GM10266 (cell line): ENCODE data around the gene SLC25A41.

ENCODE experiments used
- DNase-seq: peaks from one replicate; pipeline ENCODE4 v3.0.0; 2012; ENCODE audit errors: extremely low spot score
- TF ChIP-seq, protein P1 (sequence below): IDR thresholded peaks from 2 replicates; pipeline ENCODE4 v1.5.1; 2012; ENCODE audit warnings: mild to moderate bottlenecking, low read depth; ENCODE audit not compliant: control insufficient read depth, insufficient read depth; ENCODE audit errors: missing control alignments

SLC25A41 gene

DNA sequence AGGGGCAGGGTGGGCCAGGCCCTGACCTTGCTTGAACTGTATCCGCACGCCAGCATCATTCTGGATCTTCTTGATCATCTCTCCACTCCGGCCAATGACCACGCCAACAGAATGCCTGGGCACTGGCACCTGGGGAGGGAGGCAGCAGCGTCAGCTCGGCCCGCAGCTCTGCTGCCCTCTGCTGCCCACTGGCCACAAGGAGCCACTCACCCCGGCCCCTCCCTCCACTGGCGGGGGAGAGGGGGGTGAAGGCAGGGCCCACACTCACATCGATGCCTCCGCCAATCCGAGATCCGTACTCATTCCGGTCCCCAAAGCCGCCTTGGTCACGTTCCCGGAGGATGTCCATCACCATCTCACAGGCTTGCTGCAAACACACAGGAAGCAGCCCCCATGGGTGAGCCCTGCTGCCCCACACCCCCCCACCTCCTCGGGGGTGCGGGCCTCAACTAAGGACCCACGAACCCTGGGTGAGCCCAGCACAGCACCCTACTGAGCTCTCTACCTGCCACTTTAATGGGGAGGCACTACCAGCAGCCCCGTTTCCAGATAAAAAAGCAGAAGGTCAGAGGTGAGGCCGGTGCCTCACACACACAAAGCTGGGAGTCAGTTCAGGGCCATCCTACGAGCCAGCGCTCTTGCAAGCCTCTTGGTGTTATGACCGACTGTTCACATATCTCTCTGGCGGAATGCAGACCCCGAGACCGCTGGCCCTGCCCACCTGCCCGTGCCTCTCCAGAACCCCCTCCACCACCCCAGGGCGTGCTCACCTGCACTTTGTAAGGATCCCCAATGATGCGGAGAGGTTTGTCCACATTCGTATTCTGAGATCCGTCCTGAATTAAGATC, 15.6 kb downstream of the SLC25A41 start:
- TF ChIP-seq, protein P1, sequence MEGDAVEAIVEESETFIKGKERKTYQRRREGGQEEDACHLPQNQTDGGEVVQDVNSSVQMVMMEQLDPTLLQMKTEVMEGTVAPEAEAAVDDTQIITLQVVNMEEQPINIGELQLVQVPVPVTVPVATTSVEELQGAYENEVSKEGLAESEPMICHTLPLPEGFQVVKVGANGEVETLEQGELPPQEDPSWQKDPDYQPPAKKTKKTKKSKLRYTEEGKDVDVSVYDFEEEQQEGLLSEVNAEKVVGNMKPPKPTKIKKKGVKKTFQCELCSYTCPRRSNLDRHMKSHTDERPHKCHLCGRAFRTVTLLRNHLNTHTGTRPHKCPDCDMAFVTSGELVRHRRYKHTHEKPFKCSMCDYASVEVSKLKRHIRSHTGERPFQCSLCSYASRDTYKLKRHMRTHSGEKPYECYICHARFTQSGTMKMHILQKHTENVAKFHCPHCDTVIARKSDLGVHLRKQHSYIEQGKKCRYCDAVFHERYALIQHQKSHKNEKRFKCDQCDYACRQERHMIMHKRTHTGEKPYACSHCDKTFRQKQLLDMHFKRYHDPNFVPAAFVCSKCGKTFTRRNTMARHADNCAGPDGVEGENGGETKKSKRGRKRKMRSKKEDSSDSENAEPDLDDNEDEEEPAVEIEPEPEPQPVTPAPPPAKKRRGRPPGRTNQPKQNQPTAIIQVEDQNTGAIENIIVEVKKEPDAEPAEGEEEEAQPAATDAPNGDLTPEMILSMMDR, result no peak
- no peak for DNase-seq

DNA sequence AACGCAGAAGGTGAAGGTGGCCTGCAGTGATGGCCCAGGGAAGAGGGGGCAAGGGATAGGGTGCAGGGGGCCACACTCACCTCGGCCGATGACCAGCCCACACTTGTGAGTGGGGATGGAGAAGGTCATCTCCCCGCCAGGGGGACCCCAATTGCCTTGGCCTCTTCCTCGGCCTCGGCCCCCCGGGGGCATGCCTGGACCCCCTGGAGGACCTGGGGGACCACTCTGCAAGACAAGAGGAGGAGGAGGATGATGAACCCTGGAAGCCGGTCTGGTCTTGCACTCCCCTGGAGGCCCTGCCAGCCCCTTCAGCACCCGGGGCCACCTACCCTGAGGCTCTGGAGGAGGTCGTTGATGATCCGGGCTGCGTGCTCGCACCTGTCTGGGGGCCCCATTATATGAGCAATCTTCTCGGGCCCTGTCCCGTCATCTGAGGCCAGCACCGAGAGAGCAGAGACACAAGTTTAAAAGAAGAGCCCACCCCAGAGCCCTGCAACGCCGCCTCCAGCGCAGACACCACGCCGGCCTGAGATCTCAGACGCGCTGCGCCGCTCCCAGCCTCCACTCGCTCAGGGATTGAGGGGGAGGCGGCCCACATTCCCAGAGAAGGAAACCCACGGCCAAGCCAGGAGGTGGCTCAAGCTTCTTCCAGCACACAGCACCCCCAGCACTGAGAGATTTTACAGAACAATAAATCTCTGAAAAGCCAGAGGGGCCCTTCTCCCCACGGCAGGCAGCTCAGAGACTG, 16.7 kb downstream of the SLC25A41 start:
- DNase-seq, result no peak
- TF ChIP-seq, protein P1, result no peak

DNA sequence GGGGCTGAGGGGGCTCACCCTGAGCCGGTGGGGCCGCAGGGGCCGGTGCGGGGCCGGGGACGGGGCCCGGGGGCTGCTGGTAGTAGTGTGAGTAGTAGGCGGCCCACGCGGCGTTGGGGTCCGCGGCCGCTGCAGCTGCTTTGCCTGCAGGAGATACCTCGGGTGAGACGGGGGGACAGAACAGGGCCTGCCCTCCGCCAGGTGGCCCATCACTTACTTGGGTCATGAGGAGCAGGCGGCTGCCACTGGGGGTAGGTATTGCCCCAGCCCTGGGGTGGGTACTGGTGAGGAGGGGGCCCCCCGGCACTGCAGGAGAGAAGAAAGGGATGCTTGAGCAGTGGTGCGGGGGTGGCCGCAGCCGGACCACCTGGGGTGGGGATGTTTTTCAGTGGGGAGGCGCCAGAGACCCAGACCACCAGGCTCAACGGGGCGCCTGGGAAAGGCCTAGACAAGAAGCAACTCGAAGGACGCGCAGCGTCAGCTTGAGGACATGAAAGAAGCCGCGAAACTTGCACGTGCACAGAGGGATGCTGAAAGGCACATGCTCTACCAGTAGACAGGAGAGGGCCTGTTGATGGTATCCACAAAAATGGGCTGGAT, 17.9 kb downstream of the SLC25A41 start:
- TF ChIP-seq, protein P1, result no peak
- DNase-seq, result no peak

DNA sequence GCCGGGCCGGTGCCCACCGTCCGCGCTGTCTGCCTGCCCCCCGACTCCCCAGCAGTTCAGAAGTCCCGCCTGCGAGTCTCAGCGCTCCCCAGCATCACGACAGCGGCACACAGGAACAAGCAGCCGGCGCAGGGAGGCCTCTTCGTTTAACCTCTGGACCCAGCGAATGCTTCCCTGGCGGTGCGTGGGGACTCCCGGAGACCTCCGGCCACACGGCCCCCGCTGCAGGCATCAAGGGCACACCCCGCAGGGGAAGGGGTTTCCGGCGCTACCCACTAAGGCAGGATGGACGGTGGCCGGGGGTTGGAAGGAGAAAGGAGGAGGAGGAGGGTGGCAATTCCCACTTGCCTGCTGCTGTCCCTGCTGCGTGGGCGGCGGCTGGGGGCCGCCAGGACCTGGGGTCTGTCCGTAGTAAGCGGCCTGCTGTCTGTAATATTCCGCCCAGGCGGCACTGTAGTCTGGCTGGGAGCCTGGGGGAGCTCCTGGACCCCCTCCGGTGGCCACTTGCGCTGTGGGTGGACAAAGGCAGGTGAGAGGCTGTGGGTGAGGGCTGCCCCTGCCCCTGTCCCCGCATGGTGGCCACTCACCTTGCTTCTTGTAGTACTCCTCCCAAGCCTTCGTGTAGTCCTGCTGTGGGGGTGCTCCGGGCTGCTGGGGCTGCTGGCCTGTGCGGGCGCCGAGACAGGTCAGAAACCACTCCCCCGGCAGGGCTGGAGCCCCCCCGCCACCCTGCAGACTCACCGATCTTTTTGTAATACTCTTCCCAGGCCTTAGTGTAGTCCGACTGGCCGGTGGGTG, 18.6 kb downstream of the SLC25A41 start:
- DNase-seq, result no peak

DNA sequence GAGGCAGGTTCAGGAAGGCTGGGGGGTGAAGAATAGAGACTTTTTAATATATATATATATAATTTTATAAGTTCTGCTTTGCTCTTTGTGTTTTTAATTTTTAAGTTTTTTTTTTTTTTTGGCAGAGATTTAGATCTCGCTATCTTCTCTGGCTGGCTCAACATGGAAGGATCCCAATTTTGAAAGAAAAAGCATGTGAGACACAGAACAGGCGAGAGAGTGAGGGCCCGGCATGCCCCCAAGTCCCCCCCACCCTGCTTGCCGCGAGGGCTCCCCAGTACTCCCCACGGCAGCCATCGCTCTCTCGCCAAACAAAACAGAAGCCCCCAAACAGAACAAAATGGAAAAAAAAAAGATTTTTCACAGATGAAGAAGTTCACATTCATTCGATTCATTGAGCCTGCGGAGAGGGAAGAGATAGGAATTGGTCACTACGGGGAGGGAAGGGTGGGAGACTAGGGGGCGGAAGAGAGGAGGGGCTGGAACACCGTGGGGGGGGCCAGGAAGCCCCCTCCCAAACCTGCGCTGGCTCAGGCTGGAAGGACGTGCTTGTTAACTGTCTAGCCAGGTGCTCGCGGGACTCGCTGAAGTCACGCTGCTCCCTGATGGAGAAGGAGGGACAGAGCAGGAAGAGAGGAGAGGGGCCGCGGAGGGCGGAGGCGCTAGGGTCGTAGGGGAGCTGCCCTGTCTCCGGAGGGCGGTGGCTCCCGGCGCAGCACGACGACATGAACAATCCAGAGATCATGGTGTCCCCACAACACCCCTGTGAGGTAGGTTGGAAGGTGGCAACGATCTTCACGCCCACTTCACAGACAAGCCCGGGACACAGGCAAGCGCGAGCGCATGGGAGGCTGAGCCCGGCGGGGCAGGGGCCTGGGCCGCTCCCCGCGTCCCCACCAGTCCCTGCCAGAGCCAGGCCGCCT, 19.6 kb downstream of the SLC25A41 start:
- DNase-seq, result no peak
- TF ChIP-seq, protein P1, result no peak

More for the DNA sequence above, 18.6 kb downstream of the SLC25A41 start:
- TF ChIP-seq, protein P1, result no peak

DNA sequence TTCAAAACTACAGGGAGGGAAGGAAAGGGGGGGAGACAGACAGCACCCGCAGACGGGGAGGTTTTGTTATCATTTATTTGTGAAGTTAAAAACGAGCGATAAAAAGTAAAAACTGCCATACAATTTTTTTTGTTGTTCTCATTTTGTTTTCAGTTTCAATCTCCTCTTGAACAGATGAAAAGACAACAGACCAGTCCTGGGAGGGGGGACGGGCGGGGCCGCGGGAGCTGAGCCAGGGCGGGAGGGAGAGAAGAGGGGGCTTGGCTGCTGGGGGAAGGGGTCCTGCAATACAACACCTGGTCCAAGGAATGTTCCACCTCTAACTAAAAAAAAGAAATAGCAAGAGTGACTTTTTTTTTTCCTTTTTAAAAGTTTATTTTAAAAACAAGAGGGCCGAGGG, 20.3 kb downstream of the SLC25A41 start:
- DNase-seq, result no peak
- TF ChIP-seq, protein P1, result no peak
